ENCODE data around the gene ITPRID1. TPM values are rescaled to one million over a fixed set of nuclear protein-coding genes. Genes with fewer than 3 reads are reported as not detected.

ITPRID1 gene
- total RNA-seq, 4 donors from 2014 or later = not detected

DNA sequence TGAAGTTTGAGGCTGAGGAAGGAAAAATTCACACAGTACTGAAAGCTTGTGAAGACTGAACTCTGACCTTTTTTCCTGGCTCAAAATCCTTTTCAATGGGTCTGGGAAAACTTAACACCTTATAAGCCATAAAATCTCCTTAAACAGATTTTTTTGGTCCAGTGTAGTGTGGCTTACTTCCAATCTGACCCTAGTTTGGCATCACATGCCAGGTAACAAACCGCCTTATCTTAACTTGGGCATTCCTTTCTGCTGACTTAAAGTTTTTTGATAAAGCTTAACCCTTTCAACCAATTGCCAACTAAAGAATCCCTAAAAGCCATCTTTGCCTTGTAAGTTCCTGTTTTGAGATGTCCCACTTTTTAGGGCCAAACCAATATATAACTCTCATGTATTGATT lies 13.2 kb upstream of the ITPRID1 start:
- no peak overlapping the region for H3K4me3 ChIP-seq
- intact Hi-C loops (cut with DNase I; ENCODE audit: low total_unique reads) = no loop called here
- no peak for DNase-seq
- no peak for ATAC-seq
- no peaks in the 10 kb centered on the region for H3K36me3 ChIP-seq
- H3K4me1 ChIP-seq = no peaks in the 10 kb centered on the region
- no peak overlapping the region for H3K27ac ChIP-seq
- no peaks in the 10 kb centered on the region for H3K27me3 ChIP-seq
- TF ChIP-seq, protein P1, sequence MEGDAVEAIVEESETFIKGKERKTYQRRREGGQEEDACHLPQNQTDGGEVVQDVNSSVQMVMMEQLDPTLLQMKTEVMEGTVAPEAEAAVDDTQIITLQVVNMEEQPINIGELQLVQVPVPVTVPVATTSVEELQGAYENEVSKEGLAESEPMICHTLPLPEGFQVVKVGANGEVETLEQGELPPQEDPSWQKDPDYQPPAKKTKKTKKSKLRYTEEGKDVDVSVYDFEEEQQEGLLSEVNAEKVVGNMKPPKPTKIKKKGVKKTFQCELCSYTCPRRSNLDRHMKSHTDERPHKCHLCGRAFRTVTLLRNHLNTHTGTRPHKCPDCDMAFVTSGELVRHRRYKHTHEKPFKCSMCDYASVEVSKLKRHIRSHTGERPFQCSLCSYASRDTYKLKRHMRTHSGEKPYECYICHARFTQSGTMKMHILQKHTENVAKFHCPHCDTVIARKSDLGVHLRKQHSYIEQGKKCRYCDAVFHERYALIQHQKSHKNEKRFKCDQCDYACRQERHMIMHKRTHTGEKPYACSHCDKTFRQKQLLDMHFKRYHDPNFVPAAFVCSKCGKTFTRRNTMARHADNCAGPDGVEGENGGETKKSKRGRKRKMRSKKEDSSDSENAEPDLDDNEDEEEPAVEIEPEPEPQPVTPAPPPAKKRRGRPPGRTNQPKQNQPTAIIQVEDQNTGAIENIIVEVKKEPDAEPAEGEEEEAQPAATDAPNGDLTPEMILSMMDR (IDR thresholded peaks at IDR 0.05 in 4 of 5, conservative IDR thresholded peaks at IDR 0.05 in 1 of 5) = no peak
- TF ChIP-seq POLR2A (IDR thresholded peaks at IDR 0.05) = no peak
- no peaks in the 10 kb centered on the region for H3K9me3 ChIP-seq
- in situ Hi-C loops (cut with MboI; ENCODE audit: low sequenced_read_pairs in 4 of 4) = no loop called here

- Histone ChIP-seq H3K4me1 (no peaks in the 10 kb centered on the region), H3K36me3 (no peaks in the 10 kb centered on the region), H3K4me3 (no peak overlapping the region), H3K27me3 (no peaks in the 10 kb centered on the region), H3K9me3 (no peaks in the 10 kb centered on the region), H3K27ac (no peak overlapping the region)
- intact Hi-C loops (cut with DNase I; ENCODE audit: low total_unique reads) = no loop called here
- TF ChIP-seq, protein P1 (IDR thresholded peaks at IDR 0.05 in 4 of 5, conservative IDR thresholded peaks at IDR 0.05 in 1 of 5) = no peak
- no peak for ATAC-seq
- in situ Hi-C loops (cut with MboI; ENCODE audit: low sequenced_read_pairs in 4 of 4) = no loop called here
- no peak for DNase-seq
Observed at GRCh38 chr7:31508823-31509222, 5.1 kb upstream of the ITPRID1 start.

DNA sequence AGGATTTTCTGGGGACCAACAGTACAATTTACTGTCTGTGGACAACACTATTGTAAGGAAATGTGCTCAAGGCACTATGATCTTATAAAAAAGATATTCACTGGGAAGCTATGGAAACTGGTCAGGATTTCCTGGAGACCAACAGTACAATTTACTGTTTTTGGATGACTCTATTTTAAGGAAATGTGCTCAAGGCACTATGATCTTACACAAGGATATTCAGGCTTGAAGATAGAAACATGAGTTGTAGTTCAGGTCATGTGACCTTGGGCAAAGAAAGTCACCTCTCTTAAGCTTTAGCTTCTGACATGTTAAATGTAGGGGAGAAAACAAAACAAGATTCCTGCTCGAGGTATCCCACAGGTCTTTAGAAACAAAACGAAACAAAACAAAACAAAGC lies 1.7 kb upstream of the ITPRID1 start:
- no peaks in the 10 kb centered on the region for H3K36me3 ChIP-seq
- DNase-seq = no peak
- no peaks in the 10 kb centered on the region for H3K27me3 ChIP-seq
- in situ Hi-C loops (cut with MboI; ENCODE audit: low sequenced_read_pairs in 4 of 4) = no loop called here
- H3K4me3 ChIP-seq = no peak overlapping the region
- no peak overlapping the region for H3K27ac ChIP-seq
- TF ChIP-seq, protein P1 (IDR thresholded peaks at IDR 0.05 in 4 of 5, conservative IDR thresholded peaks at IDR 0.05 in 1 of 5) = no peak
- no peak for TF ChIP-seq POLR2A (IDR thresholded peaks at IDR 0.05)
- no peak for ATAC-seq
- H3K9me3 ChIP-seq = no peaks in the 10 kb centered on the region
- no peaks in the 10 kb centered on the region for H3K4me1 ChIP-seq
- intact Hi-C loops (cut with DNase I; ENCODE audit: low total_unique reads) = no loop called here

- DNase-seq = no peak
- ATAC-seq = no peak
- no peaks in the 10 kb centered on the region for H3K9me3 ChIP-seq
- in situ Hi-C loops (cut with MboI; ENCODE audit: low sequenced_read_pairs in 4 of 4) = no loop called here
- TF ChIP-seq POLR2A (IDR thresholded peaks at IDR 0.05) = no peak
- TF ChIP-seq, protein P1 (IDR thresholded peaks at IDR 0.05 in 4 of 5, conservative IDR thresholded peaks at IDR 0.05 in 1 of 5) = no peak
- H3K27me3 ChIP-seq = no peaks in the 10 kb centered on the region
- H3K4me3 ChIP-seq = no peak overlapping the region
- intact Hi-C loops (cut with DNase I; ENCODE audit: low total_unique reads) = no loop called here
- H3K27ac ChIP-seq = no peak overlapping the region
- H3K36me3 ChIP-seq = no peaks in the 10 kb centered on the region
- no peaks in the 10 kb centered on the region for H3K4me1 ChIP-seq
Observed at GRCh38 chr7:31516680-31517502, 3.0 kb downstream of the ITPRID1 start.

DNA sequence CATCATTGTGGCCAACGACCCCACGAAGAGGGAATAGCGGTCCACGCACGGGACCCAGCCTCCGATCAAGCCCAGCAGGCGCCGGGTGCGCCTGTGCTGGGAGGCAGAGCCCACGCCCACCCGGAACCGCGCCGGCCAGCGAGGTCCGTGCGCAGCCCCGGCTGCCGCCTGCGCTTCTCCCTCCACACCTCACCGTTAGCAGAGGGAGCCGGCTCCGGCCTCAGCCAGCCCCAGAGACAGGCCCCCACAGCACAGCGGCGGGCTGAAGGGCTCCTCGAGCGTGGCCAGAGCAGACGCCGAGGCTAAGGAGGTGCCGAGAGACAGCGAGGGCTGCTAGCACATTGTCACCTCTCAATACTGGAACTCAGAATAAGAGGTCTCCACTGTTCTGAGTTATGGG lies 3.6 kb downstream of the ITPRID1 start:
- ATAC-seq = no peak
- no peak overlapping the region for H3K27ac ChIP-seq
- H3K9me3 ChIP-seq = no peaks in the 10 kb centered on the region
- intact Hi-C loops (cut with DNase I; ENCODE audit: low total_unique reads) (no loop called here), in situ Hi-C loops (cut with MboI; ENCODE audit: low sequenced_read_pairs in 4 of 4) (no loop called here)
- no peaks in the 10 kb centered on the region for H3K4me1 ChIP-seq
- no peaks in the 10 kb centered on the region for H3K36me3 ChIP-seq
- H3K27me3 ChIP-seq = no peaks in the 10 kb centered on the region
- DNase-seq = no peak
- TF ChIP-seq, protein P1 (IDR thresholded peaks at IDR 0.05 in 4 of 5, conservative IDR thresholded peaks at IDR 0.05 in 1 of 5) = no peak
- no peak for TF ChIP-seq POLR2A (IDR thresholded peaks at IDR 0.05)
- H3K4me3 ChIP-seq = no peak overlapping the region

All from gastrocnemius medialis (tissue), 4 donors.